ENCODE data around the gene TRMT6.

TRMT6 gene

GRCh38 chr20:5949943-5950270 lies 426 bp downstream of the TRMT6 start:
- no peak for DNase-seq

GRCh38 chr20:5947276-5947675 lies 3.1 kb downstream of the TRMT6 start:
- DNase-seq: no peak

GRCh38 chr20:5945963-5946362 lies 4.4 kb downstream of the TRMT6 start:
- no peak for DNase-seq

GRCh38 chr20:5938456-5939029 lies 11.8 kb downstream of the TRMT6 start:
- no peak for DNase-seq

- no peak for DNase-seq
Observed at GRCh38 chr20:5936238-5936637, 14.1 kb downstream of the TRMT6 start.

- no peak for DNase-seq
Observed at GRCh38 chr20:5935384-5935783, 14.9 kb downstream of the TRMT6 start.

GRCh38 chr20:5933802-5934436 lies 16.4 kb downstream of the TRMT6 start:
- no peak for DNase-seq

GRCh38 chr20:5932796-5933195 lies 17.5 kb downstream of the TRMT6 start:
- DNase-seq: no peak

GRCh38 chr20:5931411-5931810 lies 18.9 kb downstream of the TRMT6 start:
- no peak for DNase-seq

- peak in 2 of 58 donors; percentile 10 to 19 for DNase-seq
Observed at GRCh38 chr20:5928836-5929715, 21.3 kb downstream of the TRMT6 start.

- DNase-seq: no peak
Observed at GRCh38 chr20:5927749-5928462, 22.4 kb downstream of the TRMT6 start.

- DNase-seq: no peak
Observed at GRCh38 chr20:5925551-5925950, 24.8 kb downstream of the TRMT6 start.

GRCh38 chr20:5923493-5923892 lies 26.8 kb downstream of the TRMT6 start:
- no peak for DNase-seq

GRCh38 chr20:5920581-5920980 lies 29.8 kb downstream of the TRMT6 start:
- no peak for DNase-seq

GRCh38 chr20:5919626-5920544 lies 30.4 kb downstream of the TRMT6 start:
- no peak for DNase-seq

- no peak for DNase-seq
Observed at GRCh38 chr20:5918856-5919625, 31.3 kb downstream of the TRMT6 start.

GRCh38 chr20:5914859-5915258 lies 35.5 kb downstream of the TRMT6 start:
- DNase-seq: no peak

GRCh38 chr20:5913166-5913565 lies 37.2 kb downstream of the TRMT6 start:
- no peak for DNase-seq

- no peak for DNase-seq
Observed at GRCh38 chr20:5910186-5910585, 40.1 kb downstream of the TRMT6 start.

GRCh38 chr20:5908981-5909380 lies 41.4 kb downstream of the TRMT6 start:
- DNase-seq: peak in 1 of 58 donors; percentile 26
